Small intestine (tissue), 4 donors: Measurements from ENCODE around the gene ZNF532. TPM values are rescaled to one million over a fixed set of nuclear protein-coding genes. Genes with fewer than 3 reads are reported as not detected.

Experiments used
- polyA plus RNA-seq, 4 donors: library from polyadenylated mRNA; stranded (reverse) in 3 of 4; unstranded in 1 of 4; fragments of 200-250 nt in 3 of 4; fragments of 120-200 nt in 1 of 4; gene quantifications; one replicate each; pipeline versions ENCODE4 v1.2.1 to v1.2.3, GENCODE V29; 2013
- donor health status: healthy with polysubstance abuse.
- donor health status: Bipolar disorder and iron deficiency.
- donor health status: healthy.

Gene ZNF532
- polyA plus RNA-seq, 4 donors: 1.3 to 23.4 (median 4.9) TPM

Other genes with a start within 250 kb of the ZNF532 start
- gene ALPK2, start 235.8 kb upstream of the ZNF532 start, polyA plus RNA-seq: under 1 TPM in 3 of 4 donors, not detected in 1; 0.07 to 0.59 (median 0.27) TPM
- gene MALT1, start 193.4 kb upstream of the ZNF532 start, polyA plus RNA-seq: 10 to 100 TPM in 1 of 4 donors, 1 to 10 TPM in 3; 4.9 to 27.6 (median 6.3) TPM